GM18517 (cell line): ENCODE measurements around the gene GGNBP2.

Experiments used
- ATAC-seq: cut with Tn5 transposase; IDR thresholded peaks from one replicate; pipeline ENCODE4 v1.9.1; 2021; ENCODE audit warnings: mild to moderate bottlenecking, moderate library complexity; ENCODE audit not compliant: unreplicated experiment

The GGNBP2 gene

DNA sequence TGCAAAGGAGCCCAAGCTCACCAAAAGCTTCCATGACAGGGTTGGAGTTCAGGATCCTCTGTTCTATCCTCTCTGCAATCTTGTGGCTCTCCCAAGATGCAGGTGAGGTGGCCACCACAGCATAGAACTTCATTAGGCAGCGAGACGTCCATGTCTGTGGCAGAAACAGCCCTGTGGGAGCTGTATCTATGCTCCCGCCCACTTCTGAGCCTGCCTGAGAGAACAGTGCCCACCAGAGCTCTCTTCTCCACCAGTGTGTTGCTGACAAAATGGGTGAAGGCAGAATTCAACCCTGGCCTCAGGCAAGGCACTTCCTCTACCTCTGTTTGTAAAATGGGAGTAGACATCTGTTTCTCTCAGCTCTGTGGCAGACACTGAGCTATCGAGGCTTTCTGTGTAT, 28.9 kb upstream of the GGNBP2 start:
- ATAC-seq, result no peak

DNA sequence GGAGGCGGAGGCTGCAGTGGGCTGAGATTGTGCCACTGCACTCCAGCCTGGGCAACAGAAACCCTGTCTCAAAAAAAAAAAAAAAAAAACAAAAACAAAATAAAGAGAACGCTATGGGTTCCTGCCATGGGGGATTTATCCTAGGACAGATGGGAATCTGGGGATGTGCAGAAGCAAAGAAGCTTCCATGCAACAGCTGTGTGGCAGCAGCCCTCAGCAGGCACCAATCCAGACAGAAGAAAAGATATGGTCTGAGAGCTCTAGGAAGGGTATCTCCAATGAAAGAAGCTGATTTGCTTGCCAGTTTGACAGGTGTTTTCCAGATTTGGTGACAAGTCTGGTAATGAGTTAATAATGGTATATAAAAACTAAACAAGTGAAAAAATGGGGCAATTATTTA, 21.6 kb upstream of the GGNBP2 start:
- ATAC-seq, result no peak

DNA sequence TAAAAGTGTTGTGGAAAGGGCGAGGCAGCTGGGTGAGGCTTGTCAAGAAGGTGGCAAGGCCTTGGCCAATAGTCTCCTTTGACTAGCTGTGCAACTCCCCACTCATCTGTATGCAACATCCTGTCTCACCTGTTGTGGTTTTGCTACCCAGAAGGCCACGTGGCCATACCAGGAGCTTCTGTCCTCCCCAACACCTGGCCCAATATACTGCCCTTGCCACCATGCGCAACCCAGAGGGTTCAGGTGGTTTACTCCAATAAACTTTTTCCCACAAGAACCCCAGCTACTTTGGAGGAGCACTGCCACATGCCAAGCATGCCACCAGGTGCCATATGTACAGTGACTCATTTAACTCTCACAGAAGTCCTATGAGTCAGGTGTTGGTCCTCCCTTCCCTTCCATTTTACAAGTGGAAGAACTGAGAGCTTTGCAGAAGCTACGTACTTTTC, 20.3 kb upstream of the GGNBP2 start:
- no peak for ATAC-seq

DNA sequence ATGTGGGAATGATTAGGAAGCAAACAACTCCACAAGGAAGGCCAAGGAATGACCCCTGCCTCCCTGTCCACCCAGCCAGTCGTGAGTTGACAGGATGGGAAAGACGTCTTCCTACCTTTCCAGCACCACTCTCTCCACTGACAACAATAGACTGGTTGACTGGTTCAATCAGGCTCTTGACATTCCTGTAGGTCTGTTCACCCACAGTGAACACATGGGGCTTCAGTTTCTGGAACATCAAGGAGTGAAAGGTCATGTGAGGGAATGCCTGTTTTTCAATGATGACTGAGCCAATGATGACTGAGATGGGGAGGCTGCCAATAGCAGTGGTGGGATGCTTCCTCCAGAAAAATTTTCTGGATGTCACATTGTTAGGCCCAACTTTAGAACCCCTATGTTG, 19.6 kb upstream of the GGNBP2 start:
- ATAC-seq, result no peak

DNA sequence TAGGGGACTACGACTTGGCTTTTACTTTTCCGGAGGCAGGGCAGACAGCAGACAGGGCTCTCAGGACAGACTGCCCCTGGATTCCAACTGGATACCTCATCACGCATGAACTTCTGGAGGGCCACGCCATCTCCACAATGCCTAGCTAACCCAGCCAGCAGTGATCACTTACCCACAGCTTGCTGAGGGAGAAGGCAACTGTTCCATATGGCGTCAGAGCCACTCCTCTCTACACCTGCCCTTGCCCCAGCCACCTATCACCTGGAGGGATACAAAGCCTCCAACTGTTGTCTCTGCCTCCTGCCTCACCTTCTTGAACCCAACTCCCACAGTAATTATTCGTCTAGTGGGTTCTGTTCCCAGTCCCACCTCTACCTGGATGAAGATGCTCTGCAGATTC, 18.8 kb upstream of the GGNBP2 start:
- no peak for ATAC-seq

DNA sequence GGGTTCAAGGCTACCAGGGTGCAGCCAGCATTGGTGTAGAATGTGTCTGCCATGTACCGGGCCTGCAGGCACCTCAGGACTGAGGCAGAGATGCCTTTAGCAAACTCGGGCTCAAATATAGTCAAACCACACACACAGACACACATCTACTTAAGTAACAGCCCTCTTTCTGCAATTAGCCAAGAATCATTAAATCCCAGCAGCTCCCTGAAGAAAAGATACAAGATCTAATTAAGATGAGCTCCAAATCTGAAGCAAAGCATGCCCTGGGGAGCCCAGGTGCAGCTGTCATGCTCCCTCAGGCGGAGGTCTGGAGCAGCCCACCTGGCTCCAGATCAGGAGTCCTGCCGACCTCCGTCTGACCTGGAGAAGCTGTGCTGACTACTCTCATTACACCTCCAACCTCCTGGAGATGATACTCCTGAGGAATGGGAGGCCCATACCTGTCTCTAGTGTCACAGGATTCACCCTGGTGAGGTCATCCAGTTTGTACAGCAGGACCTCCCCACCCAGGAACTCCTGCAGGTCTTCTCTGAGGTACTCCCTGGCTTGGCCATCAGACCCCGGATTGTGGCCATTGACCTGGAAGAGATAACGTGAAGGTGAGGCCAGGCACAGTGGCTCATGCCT, 17.0 kb upstream of the GGNBP2 start:
- no peak for ATAC-seq

DNA sequence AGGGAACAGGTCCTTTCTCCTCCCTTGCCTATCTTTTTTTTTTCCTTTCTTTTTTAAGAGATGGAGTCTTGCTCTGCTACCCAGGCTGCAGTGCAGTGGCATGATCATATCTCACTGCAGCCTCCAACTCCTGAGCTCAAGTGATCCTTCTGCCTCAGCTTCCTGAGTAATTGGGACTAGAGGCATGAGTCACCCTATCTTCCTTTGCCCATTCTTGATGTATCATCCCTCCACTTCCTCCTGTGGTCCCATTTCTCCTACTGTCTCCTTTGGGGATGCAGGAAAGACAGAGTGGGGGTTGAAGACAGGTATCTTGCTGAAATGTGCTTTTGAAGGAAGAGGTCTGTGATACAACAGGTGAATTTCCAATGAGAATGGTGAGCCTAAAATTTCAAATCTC, 15.6 kb upstream of the GGNBP2 start:
- no peak for ATAC-seq

DNA sequence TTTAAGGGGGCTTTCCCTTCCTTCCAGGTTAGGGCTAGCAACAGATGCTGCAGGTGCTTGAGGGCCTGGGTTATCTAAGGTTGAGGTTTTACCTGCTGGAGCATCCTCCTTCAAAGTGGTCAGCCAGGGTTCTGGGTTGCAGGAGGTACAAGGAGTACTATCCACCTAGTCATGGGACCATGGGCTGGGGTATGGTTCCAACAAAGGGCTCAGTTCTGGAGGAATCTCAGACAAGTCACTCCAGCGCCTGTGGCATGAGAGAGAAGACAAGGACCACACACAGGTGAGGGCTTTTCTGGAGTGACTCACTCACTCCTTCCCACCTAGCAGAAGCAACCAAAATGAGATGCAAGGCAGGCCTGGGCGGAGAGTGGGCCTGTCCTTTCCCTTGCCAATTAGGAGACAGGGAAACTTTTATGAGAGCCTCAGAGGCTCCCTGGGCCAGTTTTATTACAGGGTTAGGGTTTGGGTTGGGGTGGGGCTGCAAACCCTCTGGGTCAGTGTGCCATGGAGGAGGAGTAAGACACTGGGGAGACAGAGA, 12.2 kb upstream of the GGNBP2 start:
- no peak for ATAC-seq

DNA sequence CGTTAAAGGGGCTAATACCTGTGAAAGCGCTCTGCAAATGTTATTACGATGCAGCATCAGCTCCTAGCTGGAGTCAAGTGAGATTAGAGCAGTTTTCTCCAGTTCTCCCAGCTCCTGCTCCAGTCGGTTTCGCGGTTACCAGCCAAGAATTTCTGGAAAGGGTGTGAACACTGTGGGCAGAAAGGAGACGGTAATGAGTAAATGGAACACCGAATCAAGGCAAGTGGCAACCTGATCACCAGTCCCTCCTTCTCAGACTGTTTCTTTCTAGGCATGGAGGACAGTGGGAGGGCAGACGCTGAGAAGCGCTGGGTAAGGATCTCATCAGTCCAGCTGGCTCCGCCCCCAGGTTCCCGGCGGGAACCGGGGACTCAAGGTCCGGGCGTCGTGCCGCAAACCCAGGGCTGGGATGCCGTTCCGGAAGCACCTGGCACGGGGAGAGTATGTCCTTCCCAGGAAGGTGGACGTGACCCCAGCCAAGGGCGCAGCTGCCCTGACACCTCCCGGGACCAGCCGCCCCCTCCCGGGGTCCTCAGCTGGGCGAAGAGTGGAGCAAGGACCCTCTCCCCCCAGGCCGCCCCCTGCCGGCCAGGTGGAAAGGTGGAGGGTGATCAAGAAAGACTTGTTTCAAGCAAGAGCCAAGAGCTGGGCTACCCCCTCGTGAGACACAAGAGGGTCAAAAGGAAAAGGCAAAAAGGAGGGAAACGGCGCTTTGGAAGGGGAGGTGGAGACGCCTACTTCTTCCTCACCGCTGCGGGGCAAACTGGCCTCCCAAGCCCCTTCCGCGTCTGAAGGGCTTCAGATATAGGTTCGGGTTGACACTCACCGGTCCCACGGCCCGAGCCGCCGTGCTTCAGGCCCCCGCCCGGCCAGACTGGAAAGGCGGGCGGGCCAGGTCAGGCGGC, 10.5 kb upstream of the GGNBP2 start:
- ATAC-seq, result peak; percentile 32

DNA sequence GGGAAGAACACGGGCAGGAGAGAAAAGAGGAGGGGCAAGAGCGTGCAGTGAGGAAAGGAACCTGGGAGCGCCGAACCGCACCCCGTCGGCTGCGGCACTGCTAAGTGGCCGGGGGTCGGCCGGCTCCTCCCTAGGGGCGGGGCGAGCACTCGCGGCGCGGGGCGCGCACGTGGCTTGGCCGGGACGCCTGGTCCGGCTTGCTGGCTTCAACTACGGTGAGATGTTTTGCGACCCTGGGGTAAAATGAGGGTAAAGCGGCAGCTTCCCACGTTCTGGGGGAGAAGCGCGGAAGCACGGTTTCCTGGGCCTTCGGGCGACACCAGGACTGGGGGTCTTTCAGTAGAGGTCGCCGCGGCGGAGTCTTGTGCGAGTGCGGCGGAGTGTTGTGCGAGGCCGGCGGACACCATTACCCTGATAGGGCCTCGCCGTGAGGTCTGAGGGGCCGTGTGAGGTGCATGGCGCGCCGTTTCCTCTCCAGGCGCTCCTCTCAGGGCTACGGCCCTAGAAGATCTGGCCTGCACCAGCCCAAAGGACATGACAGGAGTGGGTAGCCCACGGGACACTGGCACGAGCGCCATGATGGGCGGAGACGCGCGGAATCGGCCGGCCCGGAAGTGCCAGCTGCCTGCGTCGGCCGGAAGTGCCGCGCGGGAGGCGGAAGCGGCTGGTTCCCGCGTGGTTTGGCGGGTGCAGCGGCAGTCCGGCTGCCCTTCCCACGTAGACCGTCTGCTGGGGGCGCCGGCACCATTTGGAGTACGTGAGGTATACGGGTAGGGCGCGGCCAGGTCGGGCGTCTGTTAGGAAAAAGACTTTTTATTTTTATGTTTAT, 9.7 kb upstream of the GGNBP2 start, which contains the start of the genes MYO19 and PIGW:
MYO19 (minus strand) TSS at position 29 of the 829 bp plus-strand sequence. CDS start 2,330 bp downstream, outside the sequence.
PIGW (plus strand) TSS at position 148 of the 829 bp plus-strand sequence. CDS start 2,115 bp downstream, outside the sequence.
- peak; percentile 59 for ATAC-seq

DNA sequence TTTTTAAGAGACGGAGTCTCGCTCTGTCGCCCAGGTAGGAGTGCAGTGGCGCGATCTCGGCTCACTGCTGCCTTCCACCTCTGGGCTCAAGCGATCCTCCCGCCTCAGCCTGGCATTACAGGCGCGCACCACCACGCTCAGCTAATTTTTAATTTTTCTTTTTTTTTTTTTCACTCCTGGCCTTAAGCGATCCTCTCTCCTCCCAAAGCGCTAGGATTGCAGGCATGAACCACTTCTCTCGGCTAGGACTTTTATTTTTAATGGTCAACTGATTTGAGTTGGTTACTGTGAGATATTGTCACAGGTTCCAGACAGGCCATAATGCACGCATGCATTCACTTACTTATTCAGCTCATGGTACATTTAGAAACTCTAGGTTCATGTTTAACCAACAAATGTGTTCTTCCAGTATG, 9.0 kb upstream of the GGNBP2 start:
- no peak for ATAC-seq

DNA sequence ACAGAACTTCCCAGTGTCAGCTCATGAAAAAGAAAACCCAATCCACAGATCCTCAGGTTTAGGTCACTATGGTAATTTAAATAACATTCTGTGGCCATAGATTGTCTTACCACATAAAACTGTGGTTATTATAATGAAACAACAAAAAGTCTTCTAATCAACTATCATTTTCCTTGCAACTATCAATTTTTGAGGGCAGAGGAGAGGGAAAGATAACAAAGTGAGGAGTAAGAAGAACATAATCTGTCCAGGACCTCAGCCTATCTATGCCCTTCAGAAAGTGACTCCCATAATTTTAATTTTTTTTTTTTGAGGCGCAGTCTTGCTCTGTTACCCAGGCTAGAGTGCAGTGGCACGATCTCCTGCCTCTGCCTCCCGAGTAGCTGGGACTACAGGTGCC, 4.0 kb upstream of the GGNBP2 start:
- no peak for ATAC-seq

DNA sequence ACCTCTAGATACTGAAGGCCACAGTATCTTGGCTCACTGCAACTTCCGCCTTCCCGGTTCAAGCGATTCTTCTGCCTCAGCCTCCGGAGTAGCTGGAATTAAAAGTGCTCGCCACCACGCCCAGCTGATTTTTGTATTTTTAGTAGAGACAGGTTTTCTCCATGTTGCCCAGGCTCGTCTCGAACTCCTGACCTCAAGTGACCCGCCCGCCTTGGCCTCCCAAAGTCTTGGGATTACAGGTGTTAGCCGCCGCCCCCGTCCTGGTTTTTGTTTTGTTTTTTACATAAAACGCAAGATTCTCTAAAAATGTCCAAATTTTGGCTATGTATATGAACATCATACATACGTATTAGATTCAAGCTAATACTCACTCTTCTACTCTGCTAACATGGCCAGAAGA, 2.0 kb upstream of the GGNBP2 start:
- no peak for ATAC-seq

DNA sequence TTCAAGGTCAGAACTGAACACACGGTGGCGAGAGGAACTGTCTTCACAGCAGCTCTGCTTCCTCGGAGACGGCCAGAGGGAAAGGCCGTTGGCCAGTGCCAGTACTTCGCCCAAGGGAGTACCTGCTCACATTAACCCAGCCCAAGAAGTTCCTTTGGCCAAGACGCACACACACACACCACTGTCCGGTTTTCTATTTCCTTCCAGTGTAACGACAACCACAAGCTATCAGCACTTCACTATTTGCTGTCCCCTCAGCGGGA, 744 bp upstream of the GGNBP2 start:
- ATAC-seq, result peak; percentile 6

DNA sequence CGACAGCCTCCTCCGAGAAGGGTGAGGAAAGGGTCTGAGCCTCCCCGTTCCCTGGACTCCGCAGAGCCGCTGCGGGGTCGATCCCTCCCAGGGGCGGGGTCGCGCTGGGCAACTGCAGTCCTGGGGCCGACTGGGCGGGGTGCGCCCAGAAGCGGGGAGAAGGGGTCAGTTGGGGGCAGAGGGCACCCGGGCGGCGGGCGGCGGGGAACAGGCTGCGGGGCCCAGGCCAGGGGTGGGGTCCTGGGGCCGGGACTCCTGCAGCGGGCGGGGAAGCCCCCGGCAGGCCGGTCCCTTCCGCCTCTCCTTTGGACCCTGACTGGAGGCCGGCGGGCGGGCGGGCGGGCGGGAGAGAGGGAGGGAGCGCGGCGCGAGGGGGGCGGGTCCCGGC, 352 bp downstream of the GGNBP2 start:
- ATAC-seq, result no peak

DNA sequence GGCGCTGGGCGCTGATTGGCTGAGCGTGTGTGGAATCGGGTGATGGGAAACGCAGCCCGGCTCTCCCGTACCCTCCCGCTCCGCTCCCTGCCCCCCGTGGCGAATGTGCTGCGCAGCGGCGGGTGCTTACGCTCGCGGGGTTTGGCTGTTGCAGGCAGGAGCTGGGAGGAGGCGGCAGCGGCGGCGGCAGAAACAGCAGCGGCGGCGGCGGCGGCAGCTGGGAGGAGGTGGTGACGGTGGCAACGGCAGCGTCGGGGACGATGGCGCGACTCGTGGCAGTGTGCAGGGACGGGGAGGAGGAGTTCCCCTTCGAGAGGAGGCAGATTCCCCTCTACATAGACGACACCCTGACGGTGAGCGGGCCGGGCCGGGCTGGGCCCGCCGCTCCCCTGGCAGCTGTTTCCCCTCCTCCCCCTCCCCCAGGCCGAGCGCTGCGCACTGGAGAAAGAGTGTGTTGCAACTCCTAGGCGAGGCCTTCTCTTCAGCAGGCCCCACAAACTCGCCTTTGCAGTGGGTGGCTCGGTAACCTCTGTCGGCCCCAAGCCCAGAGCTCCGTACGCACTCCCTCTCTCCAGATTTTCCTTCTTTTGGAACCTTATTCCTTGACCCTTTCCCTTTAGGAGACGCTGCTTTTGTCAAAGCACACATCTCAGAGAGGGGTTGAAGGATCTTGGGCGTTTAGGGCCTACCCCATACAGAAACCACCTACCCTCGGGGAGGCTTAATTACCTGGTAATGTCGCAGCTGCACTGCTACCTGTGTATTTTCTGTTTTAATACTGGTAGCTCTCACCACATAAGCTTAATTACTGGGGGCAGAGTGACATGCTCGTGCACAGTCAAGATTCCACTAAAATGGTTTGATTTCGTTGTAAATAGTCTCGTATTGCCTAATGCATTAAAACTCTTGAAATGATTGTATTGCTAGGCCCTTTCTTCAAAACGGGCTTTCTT, 1.0 kb downstream of the GGNBP2 start:
- ATAC-seq, result peak; percentile 60

DNA sequence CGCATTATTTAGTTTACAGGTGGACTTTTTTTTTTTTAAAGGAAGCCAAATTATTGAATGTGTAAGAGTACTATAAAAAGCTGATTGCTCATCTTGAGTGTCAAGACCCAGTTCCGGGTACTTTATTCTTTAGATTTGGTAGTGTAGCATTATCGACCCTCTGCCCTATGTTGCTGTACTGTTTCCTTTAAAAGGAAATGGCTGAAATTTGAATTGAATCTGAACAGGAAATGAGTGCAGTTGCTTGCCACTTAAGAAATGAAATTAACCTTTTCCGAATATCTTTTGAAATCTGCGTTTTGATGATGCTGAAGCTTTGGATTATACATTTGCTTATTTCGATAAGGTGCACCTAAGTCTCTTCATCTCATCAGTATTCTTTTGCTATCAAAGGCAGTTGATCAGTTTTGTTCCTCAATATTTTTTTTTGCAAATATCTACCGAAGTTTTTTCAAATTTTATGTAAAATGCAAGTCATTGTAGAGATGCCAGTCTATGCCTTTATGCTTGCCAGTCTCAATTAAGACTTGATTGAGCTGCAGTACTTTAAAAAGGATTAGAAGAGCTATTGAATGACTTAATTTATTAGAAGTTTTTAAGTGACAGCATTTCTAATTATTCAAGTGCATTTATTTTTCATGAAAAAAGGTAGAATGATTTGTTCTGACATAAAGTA, 1.8 kb downstream of the GGNBP2 start:
- no peak for ATAC-seq

DNA sequence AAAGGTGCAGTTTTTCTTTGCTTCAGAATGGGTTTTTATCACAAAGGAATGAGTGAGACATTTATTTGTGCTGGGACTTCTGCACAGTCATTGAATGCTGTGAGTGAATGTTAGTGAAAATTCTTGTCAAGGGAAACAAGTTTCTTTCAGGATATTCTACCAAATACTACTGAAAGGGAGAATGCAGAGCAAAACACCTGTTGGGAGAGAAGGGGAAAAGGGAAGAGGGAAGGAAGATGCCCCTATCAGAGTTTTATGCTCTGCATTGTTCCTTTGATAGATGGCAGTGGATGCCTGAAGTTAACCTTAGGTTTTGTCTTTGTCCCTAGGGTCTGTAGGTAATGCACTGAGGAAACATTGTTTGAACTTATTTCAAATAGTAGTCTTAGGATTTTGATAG, 3.1 kb downstream of the GGNBP2 start:
- ATAC-seq, result no peak
